ENCODE measurements around the gene MRGPRX1. TPM values are rescaled to one million over a fixed set of nuclear protein-coding genes. Genes with fewer than 3 reads are reported as not detected.

The MRGPRX1 gene
- total RNA-seq (not detected), polyA plus RNA-seq (ENCODE audit: insufficient read length in 6 of 6) (not detected)
- long read RNA-seq, donor 1, result 0 reads
- long read RNA-seq, donor 2, result 0 reads
- long read RNA-seq, donor 3, result 0 reads
- long read RNA-seq, donor 4, result 0 reads
- long read RNA-seq, donor 5, result 0 reads
- long read RNA-seq, donor 6, result 0 reads
- long read RNA-seq, donor 7, result 0 reads
- long read RNA-seq, donor 8, result 0 reads
- long read RNA-seq, donor 9, result 0 reads
- long read RNA-seq, donor 10, result 0 reads
- long read RNA-seq, donor 11, result 0 reads
- long read RNA-seq, donor 12, result 0 reads

GRCh38 chr11:18939314-18939713 lies at the start of gene MRGPRX1:
TSS of gene MRGPRX1 (minus strand) at chr11:18939414. CDS start at chr11:18934784, 4,630 bp downstream.
- no peak within 1 kb of the TSS for H3K27ac ChIP-seq
- H3K27me3 ChIP-seq, result no peaks in the 10 kb centered on the region
- no peaks in the 10 kb centered on the region for H3K36me3 ChIP-seq
- H3K4me1 ChIP-seq, result no peaks in the 10 kb centered on the region
- TF ChIP-seq, protein P1, sequence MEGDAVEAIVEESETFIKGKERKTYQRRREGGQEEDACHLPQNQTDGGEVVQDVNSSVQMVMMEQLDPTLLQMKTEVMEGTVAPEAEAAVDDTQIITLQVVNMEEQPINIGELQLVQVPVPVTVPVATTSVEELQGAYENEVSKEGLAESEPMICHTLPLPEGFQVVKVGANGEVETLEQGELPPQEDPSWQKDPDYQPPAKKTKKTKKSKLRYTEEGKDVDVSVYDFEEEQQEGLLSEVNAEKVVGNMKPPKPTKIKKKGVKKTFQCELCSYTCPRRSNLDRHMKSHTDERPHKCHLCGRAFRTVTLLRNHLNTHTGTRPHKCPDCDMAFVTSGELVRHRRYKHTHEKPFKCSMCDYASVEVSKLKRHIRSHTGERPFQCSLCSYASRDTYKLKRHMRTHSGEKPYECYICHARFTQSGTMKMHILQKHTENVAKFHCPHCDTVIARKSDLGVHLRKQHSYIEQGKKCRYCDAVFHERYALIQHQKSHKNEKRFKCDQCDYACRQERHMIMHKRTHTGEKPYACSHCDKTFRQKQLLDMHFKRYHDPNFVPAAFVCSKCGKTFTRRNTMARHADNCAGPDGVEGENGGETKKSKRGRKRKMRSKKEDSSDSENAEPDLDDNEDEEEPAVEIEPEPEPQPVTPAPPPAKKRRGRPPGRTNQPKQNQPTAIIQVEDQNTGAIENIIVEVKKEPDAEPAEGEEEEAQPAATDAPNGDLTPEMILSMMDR (IDR thresholded peaks at IDR 0.05), result no peak
- ATAC-seq, result no peak
- no peaks in the 10 kb centered on the region for H3K9me3 ChIP-seq
- intact Hi-C loops (cut with DNase I), result no loop called here
- no peak for DNase-seq
- no peak within 1 kb of the TSS for H3K4me3 ChIP-seq

DNA sequence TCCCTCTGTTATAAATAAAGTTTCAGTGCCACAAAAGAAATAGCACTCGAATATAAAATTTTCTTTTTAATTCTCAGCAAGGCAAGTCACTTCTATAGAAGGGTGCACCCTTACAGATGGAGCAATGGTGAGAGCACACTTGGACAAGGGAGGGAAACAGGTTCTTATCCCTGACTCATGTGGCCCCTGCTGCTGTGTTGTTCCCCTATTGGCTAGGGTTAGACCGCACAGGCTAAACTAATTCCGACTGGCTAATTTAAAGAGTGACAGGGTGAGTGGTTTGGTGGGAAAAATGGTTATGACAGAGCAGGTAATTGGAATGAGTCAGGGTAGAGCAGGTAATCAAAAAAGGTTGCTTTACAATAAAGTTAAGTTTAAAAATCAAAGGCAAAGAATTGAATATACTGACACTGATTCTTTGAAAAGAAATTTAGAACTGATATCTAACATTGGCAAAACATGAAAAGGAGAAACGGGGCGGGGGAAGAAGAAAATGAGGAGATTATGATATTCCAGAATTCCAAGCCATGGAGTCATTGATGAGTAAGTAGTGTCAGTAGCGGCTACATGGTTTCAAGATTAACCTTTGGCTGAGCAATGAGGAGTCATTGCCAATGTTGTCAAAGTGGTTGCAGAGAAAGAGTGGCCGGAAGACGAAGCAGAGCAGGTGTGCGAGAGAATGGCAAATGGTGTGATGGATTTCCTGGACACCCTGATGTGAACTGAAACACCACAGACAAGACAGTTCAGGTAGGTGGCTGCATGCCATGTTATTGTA lies 48.4 kb upstream of the MRGPRX1 start:
- H3K4me1 ChIP-seq, result no peaks in the 10 kb centered on the region
- no peak overlapping the region for H3K27ac ChIP-seq
- no peak for DNase-seq
- no peaks in the 10 kb centered on the region for H3K27me3 ChIP-seq
- H3K36me3 ChIP-seq, result no peaks in the 10 kb centered on the region
- peaks cover 0 to 3% of the 10 kb centered on the region in 2 donors for H3K9me3 ChIP-seq
- intact Hi-C loops (cut with DNase I), result no loop called here
- TF ChIP-seq, protein P1 (IDR thresholded peaks at IDR 0.05), result no peak
- no peak for ATAC-seq
- no peak overlapping the region for H3K4me3 ChIP-seq

DNA sequence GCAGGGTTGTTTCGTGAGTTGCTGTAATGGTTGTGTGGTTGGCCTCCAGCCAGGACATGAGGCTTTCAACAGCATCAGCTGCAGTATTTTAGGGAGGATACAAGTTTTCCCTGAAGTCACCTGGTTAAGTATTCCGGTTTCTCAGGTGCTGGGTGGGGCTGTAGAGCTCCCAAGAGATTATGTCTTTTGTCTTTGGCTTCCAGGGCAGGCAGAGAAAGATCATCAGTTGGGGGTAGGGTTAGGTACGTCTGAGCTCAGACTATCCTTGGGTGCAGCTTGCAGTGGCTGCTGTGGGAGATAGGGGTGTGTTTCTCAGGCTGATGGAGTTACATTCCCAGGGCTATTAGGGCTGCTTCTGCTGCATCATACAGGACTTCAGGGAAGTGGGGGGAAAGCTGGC lies 47.5 kb upstream of the MRGPRX1 start:
- TF ChIP-seq, protein P1 (IDR thresholded peaks at IDR 0.05), result no peak
- intact Hi-C loops (cut with DNase I), result no loop called here
- DNase-seq (no peak), ATAC-seq (no peak)
- Histone ChIP-seq H3K27ac (no peak overlapping the region), H3K27me3 (no peaks in the 10 kb centered on the region), H3K9me3 (peaks cover 0 to 3% of the 10 kb centered on the region in 2 donors), H3K4me3 (no peak overlapping the region), H3K36me3 (no peaks in the 10 kb centered on the region), H3K4me1 (no peaks in the 10 kb centered on the region)

GRCh38 chr11:18981897-18982296 lies 42.7 kb upstream of the MRGPRX1 start:
- no peak overlapping the region for H3K27ac ChIP-seq
- ATAC-seq (no peak), DNase-seq (no peak)
- TF ChIP-seq, protein P1 (IDR thresholded peaks at IDR 0.05), result no peak
- H3K27me3 ChIP-seq, result no peaks in the 10 kb centered on the region
- peaks cover 0 to 9% of the 10 kb centered on the region in 2 donors for H3K9me3 ChIP-seq
- intact Hi-C loops (cut with DNase I), result no loop called here
- no peaks in the 10 kb centered on the region for H3K4me1 ChIP-seq
- no peak overlapping the region for H3K4me3 ChIP-seq
- no peaks in the 10 kb centered on the region for H3K36me3 ChIP-seq

- H3K27ac ChIP-seq, result no peak overlapping the region
- H3K36me3 ChIP-seq, result no peaks in the 10 kb centered on the region
- no peak for ATAC-seq
- H3K4me1 ChIP-seq, result no peaks in the 10 kb centered on the region
- H3K4me3 ChIP-seq, result no peak overlapping the region
- H3K27me3 ChIP-seq, result no peaks in the 10 kb centered on the region
- intact Hi-C loops (cut with DNase I), result no loop called here
- no peak for DNase-seq
- TF ChIP-seq, protein P1 (IDR thresholded peaks at IDR 0.05), result no peak
- peaks cover 0 to 7% of the 10 kb centered on the region in 2 donors for H3K9me3 ChIP-seq
These were observed 35.0 kb upstream of the MRGPRX1 start for GRCh38 chr11:18974192-18974591.

Data from left lung (tissue), 14 donors.